Measurements from ENCODE around the gene AMER3. TPM values are rescaled to one million over a fixed set of nuclear protein-coding genes. Genes with fewer than 3 reads are reported as not detected.
"Not testable (repeated sequence)": the region's sequence is repeated elsewhere in the genome, so short reads cannot be mapped to it uniquely, and the experiment has no call there.

The AMER3 gene, protein sequence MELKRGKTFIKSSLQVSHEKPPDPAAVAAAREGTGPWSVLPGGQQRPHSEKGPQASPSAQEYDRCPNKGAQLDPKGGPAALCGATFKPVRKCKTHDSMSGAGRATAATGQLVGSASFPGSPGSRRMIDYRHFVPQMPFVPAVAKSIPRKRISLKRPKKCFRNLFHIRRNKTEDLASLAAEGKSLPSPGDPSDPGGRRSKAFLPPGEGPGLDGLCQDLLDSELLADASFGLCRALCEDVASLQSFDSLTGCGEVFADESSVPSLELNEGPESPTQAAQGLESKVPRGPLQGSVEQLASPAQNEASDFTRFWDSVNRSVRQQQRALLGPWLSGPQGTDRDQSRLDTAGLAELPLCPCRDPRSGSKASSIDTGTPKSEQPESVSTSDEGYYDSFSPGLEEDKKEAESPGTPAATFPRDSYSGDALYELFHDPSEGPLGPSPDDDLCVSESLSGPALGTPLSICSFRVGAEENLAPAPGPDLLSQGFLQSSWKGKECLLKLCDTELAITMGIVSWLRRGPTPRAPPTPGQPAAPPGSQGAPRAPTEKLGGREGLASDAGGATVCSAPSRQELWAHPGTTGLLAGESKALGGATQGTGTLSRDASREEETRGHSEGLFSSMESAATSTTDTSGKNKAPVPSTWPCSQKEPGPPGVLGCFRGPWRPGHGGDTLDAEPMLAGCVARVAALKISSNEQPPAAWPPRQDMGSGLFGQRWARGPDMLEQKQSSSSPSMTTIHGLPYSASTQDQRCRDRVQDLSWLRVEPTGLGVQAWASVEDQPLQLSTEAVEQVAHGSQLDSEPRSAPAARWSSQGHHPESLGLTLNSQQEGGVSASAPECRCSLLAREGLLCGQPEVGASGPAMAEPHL
- polyA plus RNA-seq (2013): not detected

DNA sequence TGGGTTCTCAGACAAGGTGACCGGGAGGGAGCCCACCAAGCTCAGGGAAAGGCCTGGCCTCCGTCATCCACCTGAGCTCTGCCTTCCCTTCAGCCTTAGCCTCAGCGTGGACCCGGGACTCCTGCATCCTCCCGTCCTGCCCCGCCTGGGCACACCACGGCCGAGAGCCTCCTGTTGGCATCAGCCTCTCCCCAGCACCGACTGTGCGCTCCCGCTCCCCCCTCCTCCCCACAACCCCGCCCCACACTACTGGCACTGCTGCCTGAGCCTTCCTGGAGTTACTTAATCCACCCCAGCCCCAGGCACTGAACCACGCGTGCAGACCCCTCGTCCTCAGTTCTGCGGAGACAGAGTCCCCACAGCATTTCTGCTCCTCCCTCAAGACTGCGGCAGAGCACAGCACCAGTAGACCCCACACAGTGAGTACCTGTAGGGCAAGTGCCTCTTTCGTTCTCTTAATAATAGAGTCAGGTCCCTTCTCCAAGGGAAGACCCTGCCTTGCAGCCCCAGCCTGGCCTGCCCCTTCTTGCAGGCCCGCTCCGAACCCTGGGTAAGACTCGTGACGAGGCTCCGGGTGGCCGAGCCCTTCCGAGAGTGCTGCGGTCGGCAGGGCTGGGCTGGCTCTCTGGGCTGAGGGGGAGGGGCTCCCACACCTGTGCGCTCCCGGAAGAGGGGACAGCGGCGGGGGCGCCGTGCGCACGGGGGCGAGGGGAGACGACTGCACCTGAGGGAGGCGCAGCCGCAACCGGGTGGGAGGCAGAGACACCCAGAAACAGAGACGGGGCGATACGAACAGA lies at the start of gene AMER3:
AMER3 (plus strand) TSS at position 285 of the 797 bp plus-strand sequence. CDS start 6,533 bp downstream, outside the sequence.
- CTCF ChIA-PET: no interaction called here
- Histone ChIP-seq H3K4me1 (ENCODE audit: control extremely low read depth in 1 of 4, control insufficient read depth in 4 of 4, insufficient read depth in 4 of 4, low read length in 3 of 4) (peaks cover 0 to 9% (median 5%) of the 10 kb centered on the region in 4 experiments), H3K9me3 (ENCODE audit: control extremely low read depth in 1 of 5, control insufficient read depth in 4 of 5, insufficient read depth in 2 of 5, low read depth in 1 of 5, low read length in 4 of 5) (no peaks in the 10 kb centered on the region), H3K27ac (ENCODE audit: insufficient read depth in 1 of 2, low read depth in 1 of 2, low read length in 2 of 2, poor library complexity in 1 of 2, severe bottlenecking in 2 of 2) (no peak within 1 kb of the TSS), H3K36me3 (ENCODE audit: control insufficient read depth in 4 of 4, insufficient read depth in 4 of 4, low read length in 3 of 4) (no peaks in the 10 kb centered on the region), H3K4me3 (ENCODE audit: control insufficient read depth in 1 of 7, extremely low read depth in 1 of 7, insufficient read depth in 4 of 7, low read depth in 2 of 7, low read length in 6 of 7) (peak within 1 kb of the TSS in 4 of 7 experiments; percentile 13 to 50 (median 24)), H3K27me3 (replicated peaks in 2 of 5; ENCODE audit: control insufficient read depth in 4 of 5, insufficient read depth in 5 of 5, low read length in 4 of 5) (peaks cover 3 to 66% (median 13%) of the 10 kb centered on the region in 5 experiments)
- 3% methylated on average over 42 of the region's 43 CpGs for WGBS (ENCODE audit: insufficient coverage)
- DNase-seq: no peak
- POLR2A ChIA-PET: no interaction called here

- H3K4me3 ChIP-seq (ENCODE audit: control insufficient read depth in 1 of 7, extremely low read depth in 1 of 7, insufficient read depth in 4 of 7, low read depth in 2 of 7, low read length in 6 of 7); H3K9me3 ChIP-seq (ENCODE audit: control extremely low read depth in 1 of 5, control insufficient read depth in 4 of 5, insufficient read depth in 2 of 5, low read depth in 1 of 5, low read length in 4 of 5); H3K4me1 ChIP-seq (ENCODE audit: control extremely low read depth in 1 of 4, control insufficient read depth in 4 of 4, insufficient read depth in 4 of 4, low read length in 3 of 4); H3K36me3 ChIP-seq (ENCODE audit: control insufficient read depth in 4 of 4, insufficient read depth in 4 of 4, low read length in 3 of 4); POLR2A ChIA-PET; CTCF ChIA-PET; H3K27me3 ChIP-seq (replicated peaks in 2 of 5; ENCODE audit: control insufficient read depth in 4 of 5, insufficient read depth in 5 of 5, low read length in 4 of 5); DNase-seq; H3K27ac ChIP-seq (ENCODE audit: insufficient read depth in 1 of 2, low read depth in 1 of 2, low read length in 2 of 2, poor library complexity in 1 of 2, severe bottlenecking in 2 of 2): not testable (repeated sequence)
- WGBS (ENCODE audit: insufficient coverage): no CpG with 5 or more reads among the region's 2 CpGs
These were observed 40.5 kb upstream of the AMER3 start for GRCh38 chr2:130714795-130715194.

GRCh38 chr2:130720036-130720435 lies 35.3 kb upstream of the AMER3 start:
- 94% methylated on average over 5 of the region's 8 CpGs for WGBS (ENCODE audit: insufficient coverage)
- Histone ChIP-seq H3K9me3 (ENCODE audit: control extremely low read depth in 1 of 5, control insufficient read depth in 4 of 5, insufficient read depth in 2 of 5, low read depth in 1 of 5, low read length in 4 of 5) (peaks cover 0 to 13% (median 0%) of the 10 kb centered on the region in 5 experiments), H3K27me3 (replicated peaks in 2 of 5; ENCODE audit: control insufficient read depth in 4 of 5, insufficient read depth in 5 of 5, low read length in 4 of 5) (peaks cover 0 to 4% (median 0%) of the 10 kb centered on the region in 5 experiments), H3K27ac (ENCODE audit: insufficient read depth in 1 of 2, low read depth in 1 of 2, low read length in 2 of 2, poor library complexity in 1 of 2, severe bottlenecking in 2 of 2) (no peak overlapping the region), H3K36me3 (ENCODE audit: control insufficient read depth in 4 of 4, insufficient read depth in 4 of 4, low read length in 3 of 4) (no peaks in the 10 kb centered on the region), H3K4me3 (ENCODE audit: control insufficient read depth in 1 of 7, extremely low read depth in 1 of 7, insufficient read depth in 4 of 7, low read depth in 2 of 7, low read length in 6 of 7) (no peak overlapping the region), H3K4me1 (ENCODE audit: control extremely low read depth in 1 of 4, control insufficient read depth in 4 of 4, insufficient read depth in 4 of 4, low read length in 3 of 4) (no peaks in the 10 kb centered on the region)
- POLR2A ChIA-PET: no interaction called here
- DNase-seq: no peak
- CTCF ChIA-PET: no interaction called here

GRCh38 chr2:130720528-130720927 lies 34.8 kb upstream of the AMER3 start:
- ChIA-PET CTCF (no interaction called here), POLR2A (no interaction called here)
- Histone ChIP-seq H3K27me3 (replicated peaks in 2 of 5; ENCODE audit: control insufficient read depth in 4 of 5, insufficient read depth in 5 of 5, low read length in 4 of 5) (peaks cover 0 to 5% (median 0%) of the 10 kb centered on the region in 5 experiments), H3K36me3 (ENCODE audit: control insufficient read depth in 4 of 4, insufficient read depth in 4 of 4, low read length in 3 of 4) (no peaks in the 10 kb centered on the region), H3K27ac (ENCODE audit: insufficient read depth in 1 of 2, low read depth in 1 of 2, low read length in 2 of 2, poor library complexity in 1 of 2, severe bottlenecking in 2 of 2) (no peak overlapping the region), H3K4me3 (ENCODE audit: control insufficient read depth in 1 of 7, extremely low read depth in 1 of 7, insufficient read depth in 4 of 7, low read depth in 2 of 7, low read length in 6 of 7) (no peak overlapping the region), H3K4me1 (ENCODE audit: control extremely low read depth in 1 of 4, control insufficient read depth in 4 of 4, insufficient read depth in 4 of 4, low read length in 3 of 4) (no peaks in the 10 kb centered on the region), H3K9me3 (ENCODE audit: control extremely low read depth in 1 of 5, control insufficient read depth in 4 of 5, insufficient read depth in 2 of 5, low read depth in 1 of 5, low read length in 4 of 5) (peaks cover 0 to 13% (median 0%) of the 10 kb centered on the region in 5 experiments)
- WGBS (ENCODE audit: insufficient coverage): no CpG with 5 or more reads among the region's 3 CpGs
- DNase-seq: no peak

DNA sequence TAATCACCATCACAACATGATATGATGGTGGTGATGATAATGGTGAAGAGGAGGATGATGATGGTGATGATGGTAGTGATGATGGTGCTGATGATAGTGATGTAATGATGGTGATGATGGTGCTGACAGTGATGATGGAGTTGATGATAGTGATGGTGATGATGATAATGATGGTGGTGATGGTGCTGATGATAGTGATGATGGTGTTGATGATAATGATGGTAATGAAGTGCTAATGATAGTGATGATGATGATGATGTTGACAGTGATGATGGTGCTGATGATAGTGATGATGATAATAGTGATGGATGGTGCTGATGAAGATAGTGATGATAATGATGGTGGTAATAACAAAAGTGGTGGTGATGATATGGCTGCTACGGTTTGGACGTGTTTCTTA lies 30.9 kb upstream of the AMER3 start:
- peaks cover 0 to 12% (median 5%) of the 10 kb centered on the region in 5 experiments for H3K27me3 ChIP-seq (replicated peaks in 2 of 5; ENCODE audit: control insufficient read depth in 4 of 5, insufficient read depth in 5 of 5, low read length in 4 of 5)

GRCh38 chr2:130726614-130727180 lies 28.6 kb upstream of the AMER3 start:
- Histone ChIP-seq H3K27me3 (replicated peaks in 2 of 5; ENCODE audit: control insufficient read depth in 4 of 5, insufficient read depth in 5 of 5, low read length in 4 of 5) (peaks cover 0 to 16% (median 7%) of the 10 kb centered on the region in 5 experiments), H3K36me3 (ENCODE audit: control insufficient read depth in 4 of 4, insufficient read depth in 4 of 4, low read length in 3 of 4) (no peaks in the 10 kb centered on the region), H3K4me3 (ENCODE audit: control insufficient read depth in 1 of 7, extremely low read depth in 1 of 7, insufficient read depth in 4 of 7, low read depth in 2 of 7, low read length in 6 of 7) (peak overlapping the region in 6 of 7 experiments; percentile 38 to 86 (median 71)), H3K4me1 (ENCODE audit: control extremely low read depth in 1 of 4, control insufficient read depth in 4 of 4, insufficient read depth in 4 of 4, low read length in 3 of 4) (peaks cover 0 to 26% (median 21%) of the 10 kb centered on the region in 4 experiments), H3K27ac (ENCODE audit: insufficient read depth in 1 of 2, low read depth in 1 of 2, low read length in 2 of 2, poor library complexity in 1 of 2, severe bottlenecking in 2 of 2) (no peak overlapping the region), H3K9me3 (ENCODE audit: control extremely low read depth in 1 of 5, control insufficient read depth in 4 of 5, insufficient read depth in 2 of 5, low read depth in 1 of 5, low read length in 4 of 5) (peaks cover 0 to 11% (median 0%) of the 10 kb centered on the region in 5 experiments)
- DNase-seq: no peak
- ChIA-PET CTCF (interaction anchor here (0.6 to 1.5 kb wide), 2 partner anchors 30 to 33 kb away, joined by 3 to 5 read pairs; no protein-coding TSS in a partner anchor), POLR2A (no interaction called here)
- WGBS (ENCODE audit: insufficient coverage): 13% methylated on average over 16 of the region's 20 CpGs

More for the DNA sequence above, 30.9 kb upstream of the AMER3 start:
- peaks cover 0 to 26% (median 21%) of the 10 kb centered on the region in 4 experiments for H3K4me1 ChIP-seq (ENCODE audit: control extremely low read depth in 1 of 4, control insufficient read depth in 4 of 4, insufficient read depth in 4 of 4, low read length in 3 of 4)
- 96% methylated on average over 2 of the region's 2 CpGs for WGBS (ENCODE audit: insufficient coverage)
- peak overlapping the region in 1 of 7 experiments; percentile 3 for H3K4me3 ChIP-seq (ENCODE audit: control insufficient read depth in 1 of 7, extremely low read depth in 1 of 7, insufficient read depth in 4 of 7, low read depth in 2 of 7, low read length in 6 of 7)
- no peak for DNase-seq
- ChIA-PET POLR2A (no interaction called here), CTCF (no interaction called here)
- peaks cover 0 to 13% (median 0%) of the 10 kb centered on the region in 5 experiments for H3K9me3 ChIP-seq (ENCODE audit: control extremely low read depth in 1 of 5, control insufficient read depth in 4 of 5, insufficient read depth in 2 of 5, low read depth in 1 of 5, low read length in 4 of 5)
- no peaks in the 10 kb centered on the region for H3K36me3 ChIP-seq (ENCODE audit: control insufficient read depth in 4 of 4, insufficient read depth in 4 of 4, low read length in 3 of 4)
- H3K27ac ChIP-seq (ENCODE audit: insufficient read depth in 1 of 2, low read depth in 1 of 2, low read length in 2 of 2, poor library complexity in 1 of 2, severe bottlenecking in 2 of 2): no peak overlapping the region

Data from common myeloid progenitor, CD34-positive (primary cell).